ENCODE measurements around the gene LRMDA. TPM values are rescaled to one million over a fixed set of nuclear protein-coding genes. Genes with fewer than 3 reads are reported as not detected.

Gene LRMDA
- total RNA-seq, 1 experiment from 2014 or later, result 0.24 TPM

GRCh38 chr10:76021398-76021797 lies 590.0 kb downstream of the LRMDA start:
- peaks cover 3% of the 10 kb centered on the region; the same call in 1 of the 2 replicates for H3K27me3 ChIP-seq
- no peaks in the 10 kb centered on the region for H3K4me1 ChIP-seq
- DNase-seq, result no peak
- H3K36me3 ChIP-seq, result no peaks in the 10 kb centered on the region
- H3K27ac ChIP-seq, result no peak overlapping the region
- H3K9me3 ChIP-seq (replicated peaks), result no peaks in the 10 kb centered on the region
- H3K4me3 ChIP-seq, result no peak overlapping the region

GRCh38 chr10:76022366-76022765 lies 590.9 kb downstream of the LRMDA start:
- no peaks in the 10 kb centered on the region for H3K9me3 ChIP-seq (replicated peaks)
- H3K4me1 ChIP-seq, result no peaks in the 10 kb centered on the region
- H3K36me3 ChIP-seq, result no peaks in the 10 kb centered on the region
- DNase-seq, result no peak
- peaks cover 3% of the 10 kb centered on the region; the same call in 1 of the 2 replicates for H3K27me3 ChIP-seq
- no peak overlapping the region for H3K27ac ChIP-seq
- no peak overlapping the region for H3K4me3 ChIP-seq

DNA sequence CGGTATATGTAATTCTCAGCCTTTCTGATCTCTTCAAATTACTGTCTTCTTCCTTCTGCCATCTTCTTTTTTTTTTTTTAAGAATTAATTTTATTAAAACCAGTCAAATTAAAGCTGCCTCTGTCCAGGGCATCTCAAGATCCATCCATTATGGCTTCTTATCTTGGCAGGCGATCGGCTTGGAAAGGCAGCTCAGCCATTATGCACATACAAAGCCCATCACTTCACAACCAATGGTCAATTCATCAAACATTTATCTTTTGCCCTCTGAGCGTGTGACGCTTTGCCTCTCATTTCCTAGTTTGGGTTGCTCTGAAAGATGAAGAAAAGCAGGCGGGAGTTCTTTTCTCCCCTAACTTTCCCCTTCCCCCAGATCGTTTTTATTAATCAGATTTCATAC lies 591.6 kb downstream of the LRMDA start:
- Histone ChIP-seq H3K9me3 (replicated peaks) (no peaks in the 10 kb centered on the region), H3K36me3 (no peaks in the 10 kb centered on the region), H3K4me1 (no peaks in the 10 kb centered on the region), H3K27me3 (peaks cover 3% of the 10 kb centered on the region; the same call in 1 of the 2 replicates), H3K27ac (no peak overlapping the region), H3K4me3 (no peak overlapping the region)
- no peak for DNase-seq

GRCh38 chr10:76024460-76025123 lies 593.2 kb downstream of the LRMDA start:
- no peaks in the 10 kb centered on the region for H3K36me3 ChIP-seq
- H3K4me3 ChIP-seq, result no peak overlapping the region
- H3K9me3 ChIP-seq (replicated peaks), result no peaks in the 10 kb centered on the region
- DNase-seq, result no peak
- no peaks in the 10 kb centered on the region for H3K4me1 ChIP-seq
- no peak overlapping the region for H3K27ac ChIP-seq
- H3K27me3 ChIP-seq, result peaks cover 3% of the 10 kb centered on the region; the same call in 1 of the 2 replicates

- Histone ChIP-seq H3K36me3 (no peaks in the 10 kb centered on the region), H3K9me3 (replicated peaks) (no peaks in the 10 kb centered on the region), H3K27ac (no peak overlapping the region), H3K4me1 (no peaks in the 10 kb centered on the region), H3K27me3 (peaks cover 3% of the 10 kb centered on the region; the same call in 1 of the 2 replicates), H3K4me3 (no peak overlapping the region)
- DNase-seq, result no peak
These were observed 593.7 kb downstream of the LRMDA start for GRCh38 chr10:76025124-76025477.

- Histone ChIP-seq H3K4me3 (no peak overlapping the region), H3K9me3 (replicated peaks) (no peaks in the 10 kb centered on the region), H3K4me1 (no peaks in the 10 kb centered on the region), H3K36me3 (no peaks in the 10 kb centered on the region), H3K27ac (no peak overlapping the region), H3K27me3 (peaks cover 3% of the 10 kb centered on the region; the same call in 1 of the 2 replicates)
- DNase-seq, result no peak
These were observed 594.9 kb downstream of the LRMDA start for GRCh38 chr10:76026176-76026771.

- H3K4me1 ChIP-seq, result no peaks in the 10 kb centered on the region
- no peaks in the 10 kb centered on the region for H3K9me3 ChIP-seq (replicated peaks)
- no peaks in the 10 kb centered on the region for H3K36me3 ChIP-seq
- 0 out of 2 replicates have a peak, but pooled peaks cover under 1% of the 10 kb centered on the region for H3K27me3 ChIP-seq
- no peak overlapping the region for H3K27ac ChIP-seq
- no peak overlapping the region for H3K4me3 ChIP-seq
- no peak for DNase-seq
These were observed 595.5 kb downstream of the LRMDA start for GRCh38 chr10:76026905-76027304.

GRCh38 chr10:76029782-76030181 lies 598.4 kb downstream of the LRMDA start:
- H3K4me3 ChIP-seq, result no peak overlapping the region
- no peak for DNase-seq
- no peaks in the 10 kb centered on the region for H3K9me3 ChIP-seq (replicated peaks)
- no peaks in the 10 kb centered on the region for H3K27me3 ChIP-seq
- no peaks in the 10 kb centered on the region for H3K4me1 ChIP-seq
- no peaks in the 10 kb centered on the region for H3K36me3 ChIP-seq
- no peak overlapping the region for H3K27ac ChIP-seq

GRCh38 chr10:76031099-76031498 lies 599.7 kb downstream of the LRMDA start:
- no peak overlapping the region for H3K4me3 ChIP-seq
- H3K27ac ChIP-seq, result no peak overlapping the region
- no peaks in the 10 kb centered on the region for H3K4me1 ChIP-seq
- H3K36me3 ChIP-seq, result no peaks in the 10 kb centered on the region
- DNase-seq, result no peak
- no peaks in the 10 kb centered on the region for H3K9me3 ChIP-seq (replicated peaks)
- no peaks in the 10 kb centered on the region for H3K27me3 ChIP-seq

GRCh38 chr10:76031769-76032699 lies 600.6 kb downstream of the LRMDA start:
- Histone ChIP-seq H3K27me3 (no peaks in the 10 kb centered on the region), H3K4me3 (no peak overlapping the region)

GRCh38 chr10:76032700-76033039 lies 601.2 kb downstream of the LRMDA start:
- Histone ChIP-seq H3K27me3 (no peaks in the 10 kb centered on the region), H3K27ac (no peak overlapping the region), H3K36me3 (no peaks in the 10 kb centered on the region), H3K9me3 (replicated peaks) (no peaks in the 10 kb centered on the region), H3K4me1 (no peaks in the 10 kb centered on the region), H3K4me3 (no peak overlapping the region)
- DNase-seq, result no peak

More at GRCh38 chr10:76031769-76032699, 600.6 kb downstream of the LRMDA start:
- Histone ChIP-seq H3K4me1 (no peaks in the 10 kb centered on the region), H3K36me3 (no peaks in the 10 kb centered on the region), H3K9me3 (replicated peaks) (no peaks in the 10 kb centered on the region), H3K27ac (no peak overlapping the region)
- DNase-seq, result no peak

DNA sequence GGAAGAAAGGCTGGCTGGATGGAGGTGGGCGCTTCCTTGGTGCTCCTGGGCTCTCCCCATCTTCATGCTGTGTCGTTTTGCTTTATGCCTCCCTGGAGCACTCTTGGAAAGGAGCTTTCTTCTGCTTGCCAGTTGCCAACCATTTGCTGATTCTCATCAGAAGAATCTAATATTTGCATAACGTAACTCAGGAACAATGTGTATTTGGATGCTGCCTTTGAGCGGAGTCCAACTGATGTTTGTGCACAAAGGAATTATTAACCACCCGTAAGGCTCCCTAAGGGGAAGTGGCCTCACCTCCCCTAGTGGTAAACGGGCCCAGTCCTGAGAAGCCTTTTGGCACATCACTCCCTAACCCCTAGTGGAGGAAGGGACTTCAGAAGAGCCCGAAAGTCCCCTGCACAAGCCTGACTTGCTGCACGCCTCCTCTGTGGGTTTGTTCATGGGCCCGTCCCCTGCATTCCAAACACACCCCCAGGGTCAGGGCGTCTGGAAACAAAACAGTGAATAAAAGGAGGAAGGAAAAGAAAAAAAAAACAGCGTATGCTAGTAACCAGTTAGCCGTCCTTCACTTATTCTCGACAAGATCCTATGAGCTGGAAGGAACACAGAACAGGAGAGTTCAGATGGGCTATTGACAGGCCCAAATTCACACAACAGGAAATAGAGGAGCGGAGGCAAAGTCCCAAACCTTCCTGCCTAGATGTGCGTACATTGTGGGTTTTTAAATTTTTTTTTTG lies 602.2 kb downstream of the LRMDA start:
- Histone ChIP-seq H3K36me3 (no peaks in the 10 kb centered on the region), H3K27ac (no peak overlapping the region), H3K4me1 (no peaks in the 10 kb centered on the region), H3K4me3 (no peak overlapping the region), H3K27me3 (no peaks in the 10 kb centered on the region), H3K9me3 (replicated peaks) (no peaks in the 10 kb centered on the region)
- no peak for DNase-seq

- H3K27me3 ChIP-seq, result no peaks in the 10 kb centered on the region
- no peak for DNase-seq
These were observed 603.2 kb downstream of the LRMDA start for GRCh38 chr10:76034353-76035205.

More at GRCh38 chr10:76034353-76035205, 603.2 kb downstream of the LRMDA start:
- Histone ChIP-seq H3K4me3 (no peak overlapping the region), H3K36me3 (no peaks in the 10 kb centered on the region), H3K9me3 (replicated peaks) (no peaks in the 10 kb centered on the region; the same call in 1 of the 2 replicates), H3K4me1 (no peaks in the 10 kb centered on the region), H3K27ac (no peak overlapping the region)

Data from SJCRH30 (cell line).